NOMO-1 (cell line): Measurements from ENCODE around the gene GTPBP4.
"Not testable (repeated sequence)": the region's sequence is repeated elsewhere in the genome, so short reads cannot be mapped to it uniquely, and the experiment has no call there.

Experiments used
- DNase-seq, 2 experiments: peaks; one replicate each; lab custom pipeline; 2025; ENCODE audit not compliant: unreplicated experiment in 2 of 2; lab: John Stamatoyannopoulos, UW

The GTPBP4 gene

GRCh38 chr10:988667-989545 is 672 bp downstream of the GTPBP4 start:
- no peak for DNase-seq

GRCh38 chr10:990808-991207 is 2.6 kb downstream of the GTPBP4 start:
- no peak for DNase-seq

- DNase-seq, result no peak
Observed at GRCh38 chr10:992467-992866, 4.2 kb downstream of the GTPBP4 start.

GRCh38 chr10:992871-993270 is 4.6 kb downstream of the GTPBP4 start:
- no peak for DNase-seq

GRCh38 chr10:994836-995558 is 6.8 kb downstream of the GTPBP4 start:
- no peak for DNase-seq

GRCh38 chr10:995559-995926 is 7.3 kb downstream of the GTPBP4 start:
- no peak for DNase-seq

- no peak for DNase-seq
Observed at GRCh38 chr10:996031-996430, 7.8 kb downstream of the GTPBP4 start.

- no peak for DNase-seq
Observed at GRCh38 chr10:997266-998022, 9.2 kb downstream of the GTPBP4 start.

- DNase-seq, result no peak
Observed at GRCh38 chr10:1002425-1003006, 14.3 kb downstream of the GTPBP4 start.

- no peak for DNase-seq
Observed at GRCh38 chr10:1003884-1004670, 15.8 kb downstream of the GTPBP4 start.

- no peak for DNase-seq
Observed at GRCh38 chr10:1006573-1006972, 18.3 kb downstream of the GTPBP4 start.

GRCh38 chr10:1007583-1007982 is 19.3 kb downstream of the GTPBP4 start:
- no peak for DNase-seq

GRCh38 chr10:1009071-1009494 is 20.8 kb downstream of the GTPBP4 start:
- no peak for DNase-seq

- DNase-seq, result not testable (repeated sequence)
Observed at GRCh38 chr10:1009947-1010346, 21.7 kb downstream of the GTPBP4 start.

- no peak for DNase-seq
Observed at GRCh38 chr10:1010703-1011102, 22.5 kb downstream of the GTPBP4 start.

- DNase-seq, result no peak
Observed at GRCh38 chr10:1011696-1012095, 23.5 kb downstream of the GTPBP4 start.

GRCh38 chr10:1015688-1016087 is 27.5 kb downstream of the GTPBP4 start:
- no peak for DNase-seq

- no peak for DNase-seq
Observed at GRCh38 chr10:1019362-1019761, 31.1 kb downstream of the GTPBP4 start.

GRCh38 chr10:1020460-1020859 is 32.2 kb downstream of the GTPBP4 start:
- DNase-seq, result no peak

GRCh38 chr10:1020958-1021357 is 32.7 kb downstream of the GTPBP4 start:
- DNase-seq, result no peak
